ENCODE measurements around the gene KCNQ1. TPM values are rescaled to one million over a fixed set of nuclear protein-coding genes. Genes with fewer than 3 reads are reported as not detected.

The KCNQ1 gene
- total and polyA plus RNA-seq, 9 of the 15 experiments (the other 6 are each of a cell fraction or from before 2014, with no cell fraction given), result 0.44 TPM; not detected in 8

DNA sequence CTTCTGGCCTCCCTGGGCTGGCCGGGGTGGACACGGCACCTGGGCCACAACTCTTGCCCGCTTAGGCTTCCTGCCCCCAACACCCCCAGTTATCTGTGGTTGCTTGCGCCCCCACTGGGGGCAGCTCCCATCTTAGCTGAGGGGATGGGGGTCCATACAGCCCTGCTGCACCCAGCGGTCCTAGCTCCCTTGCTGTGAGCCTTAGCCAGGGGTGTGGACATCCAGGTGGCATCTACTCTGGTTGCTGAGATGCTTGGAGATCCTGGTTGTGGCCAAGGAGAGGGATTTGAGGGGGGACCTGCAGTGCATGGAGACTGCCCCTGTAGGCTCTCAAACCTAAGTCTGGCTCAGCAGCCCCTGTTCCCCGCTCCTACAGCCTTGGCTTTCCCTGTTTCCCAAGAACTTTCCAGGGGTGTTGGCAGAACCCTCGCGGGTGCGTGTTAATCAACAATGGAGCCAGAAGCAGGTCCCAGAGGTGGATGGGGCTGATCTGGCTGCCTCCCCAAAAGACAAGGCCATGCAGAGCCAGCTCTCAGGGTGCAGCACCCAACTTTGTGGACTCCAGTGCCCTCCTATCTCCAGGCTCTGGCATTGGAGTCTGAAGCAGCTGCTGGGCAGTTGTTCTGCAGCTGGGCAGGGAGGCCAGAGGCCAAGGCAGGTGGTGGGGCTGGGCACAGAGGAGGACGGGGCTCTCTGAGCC, 3.3 kb downstream of the KCNQ1 start (continued):
- TF ChIP-seq CHD7 (IDR thresholded peaks at IDR 0.05; ENCODE audit: low read depth, low read length), result no peak
- TF ChIP-seq NKRF (IDR thresholded peaks at IDR 0.05; ENCODE audit: borderline replicate concordance), result no peak
- TF ChIP-seq SAFB (IDR thresholded peaks at IDR 0.05; ENCODE audit: borderline replicate concordance, low read depth, low read length), result no peak
